Keratinocyte (primary cell): ENCODE measurements around the gene SMARCA4. TPM values are rescaled to one million over a fixed set of nuclear protein-coding genes. Genes with fewer than 3 reads are reported as not detected.

Experiments
- DNase-seq: peaks from one replicate; pipeline ENCODE4 v3.0.0-alpha.2; 2011; ENCODE audit warnings: low read depth, missing footprints, low spot score
- FAIRE-seq: peaks from 2 replicates; lab custom pipeline; 2011; peaks lifted over from hg19 to GRCh38; lab: Jason Lieb, UNC
- H2AFZ ChIP-seq: 2 replicates; pipeline ENCODE4 v1.6.0; 2012; ENCODE audit warnings: low read length, control low read depth, inconsistent platforms; ENCODE audit not compliant: control insufficient read depth
- H3K27ac ChIP-seq: 2 replicates; pipeline ENCODE4 v1.5.1; 2011; ENCODE audit warnings: low read length; ENCODE audit not compliant: control insufficient read depth, insufficient read depth
- H3K27me3 ChIP-seq: 3 replicates; pipeline ENCODE4 v1.6.0; 2011; ENCODE audit warnings: low read length; ENCODE audit not compliant: control insufficient read depth, insufficient read depth; ENCODE audit errors: extremely low read depth
- H3K36me3 ChIP-seq, 2 experiments: 2 replicates in 1 of 2; 3 replicates in 1 of 2; pipeline ENCODE4 v1.5.1; 2011; ENCODE audit warnings: low read length in 2 of 2, mild to moderate bottlenecking in 1 of 2; ENCODE audit not compliant: control insufficient read depth in 2 of 2, insufficient read depth in 2 of 2; ENCODE audit errors: extremely low read depth in 1 of 2
- H3K4me1 ChIP-seq: 3 replicates; pipeline ENCODE4 v1.5.1; 2011; ENCODE audit warnings: low read length; ENCODE audit not compliant: control insufficient read depth, insufficient read depth; ENCODE audit errors: extremely low read depth
- H3K4me2 ChIP-seq: 3 replicates; pipeline ENCODE4 v1.6.0; 2011; ENCODE audit warnings: low read depth, low read length; ENCODE audit not compliant: control insufficient read depth, insufficient read depth; ENCODE audit errors: extremely low read depth
- H3K4me3 ChIP-seq, 3 experiments: fragments of 200-600 bp in 1 of 3; sonication (generic) in 1 of 3; 2 replicates in 2 of 3; 3 replicates in 1 of 3; pipeline ENCODE4 v1.5.1; 2011 to 2016; ENCODE audit warnings: low read length in 3 of 3, mild to moderate bottlenecking in 3 of 3, control low read depth in 2 of 3, inconsistent platforms in 1 of 3, low read depth in 1 of 3, mixed read lengths in 1 of 3, mixed run types in 1 of 3, moderate library complexity in 1 of 3; ENCODE audit not compliant: control insufficient read depth in 2 of 3, insufficient read depth in 2 of 3; ENCODE audit errors: extremely low read depth in 1 of 3
- H3K79me2 ChIP-seq: 2 replicates; pipeline ENCODE4 v1.6.0; 2012; ENCODE audit warnings: low read length; ENCODE audit not compliant: control insufficient read depth, insufficient read depth
- H3K9ac ChIP-seq: 3 replicates; pipeline ENCODE4 v1.6.0; 2011; ENCODE audit warnings: low read length; ENCODE audit not compliant: control insufficient read depth, insufficient read depth; ENCODE audit errors: extremely low read depth
- H3K9me1 ChIP-seq: 3 replicates; pipeline ENCODE4 v1.6.0; 2011; ENCODE audit warnings: low read length; ENCODE audit not compliant: control insufficient read depth, insufficient read depth; ENCODE audit errors: extremely low read depth
- H3K9me3 ChIP-seq: 2 replicates; pipeline ENCODE4 v1.5.1; 2012; ENCODE audit warnings: low read depth, low read length; ENCODE audit not compliant: control insufficient read depth
- H4K20me1 ChIP-seq: 3 replicates; pipeline ENCODE4 v1.6.0; 2011; ENCODE audit warnings: low read length; ENCODE audit not compliant: control insufficient read depth, insufficient read depth; ENCODE audit errors: extremely low read depth
- CTCF ChIP-seq, 3 experiments: IDR thresholded peaks in 1 of 3; conservative IDR thresholded peaks in 1 of 3; optimal IDR thresholded peaks in 1 of 3; 2 replicates in 2 of 3; 3 replicates in 1 of 3; pipeline versions ENCODE3 to v1.5.1; 2011; ENCODE audit warnings: low read length in 3 of 3, mild to moderate bottlenecking in 3 of 3, moderate library complexity in 2 of 3, control low read depth in 1 of 3, inconsistent platforms in 1 of 3; ENCODE audit not compliant: insufficient read depth in 2 of 3; ENCODE audit errors: extremely low read depth in 1 of 3
- EZH2 ChIP-seq: IDR thresholded peaks from one replicate; pipeline ENCODE4 v1.6.1; 2012; ENCODE audit warnings: inconsistent platforms, mild to moderate bottlenecking, low read length, moderate library complexity
- dilution Hi-C: fragments of 300-500 bp; cut with MboI; formaldehyde crosslinking; loops from one replicate; pipeline ENCODE4 v1.7.0; 2020; ENCODE audit warnings: low sequenced_read_pairs; ENCODE audit not compliant: extremely low pct_ligation_motif_present
- polyA plus RNA-seq, 5 experiments: library from polyadenylated mRNA; depleted of rRNA in 3 of 5; stranded (reverse) in 3 of 5; stranded (forward) in 1 of 5; unstranded in 1 of 5; fragments of >200 nt; gene quantifications; 1 replicate in 1 of 5; 2 replicates in 3 of 5; 3 replicates in 1 of 5; pipeline versions ENCODE4 v1.2.1 to v1.2.3, GENCODE V29; 2011 to 2012; ENCODE audit warnings: missing spikeins in 2 of 5, low read depth in 1 of 5, low replicate concordance in 1 of 5

Gene SMARCA4
- polyA plus RNA-seq, 1 donor (not counting 4 experiments of a cell fraction or from before 2014, with no cell fraction given), result 33.1 TPM

- Histone ChIP-seq H2AFZ (no peak overlapping the region), H3K4me2 (no peak overlapping the region), H3K79me2 (no peaks in the 10 kb centered on the region), H3K4me3 (no peak overlapping the region), H3K9me1 (no peaks in the 10 kb centered on the region), H4K20me1 (no peaks in the 10 kb centered on the region), H3K9me3 (no peaks in the 10 kb centered on the region), H3K27ac (no peak overlapping the region), H3K27me3 (no peaks in the 10 kb centered on the region), H3K4me1 (peaks cover 2% of the 10 kb centered on the region), H3K36me3 (peaks cover 30 to 35% of the 10 kb centered on the region in 2 experiments), H3K9ac (no peak overlapping the region)
- TF ChIP-seq CTCF (optimal IDR thresholded peaks at IDR 0.05 in 1 of 3, IDR thresholded peaks at IDR 0.05 in 1 of 3, conservative IDR thresholded peaks at IDR 0.05 in 1 of 3; ENCODE audit: extremely low read depth in 1 of 3, insufficient read depth in 2 of 3, low read length in 3 of 3) (no peak), EZH2 (no peak)
- dilution Hi-C loops, result no loop called here
- DNase-seq (no peak), FAIRE-seq (no peak)
Measured at GRCh38 chr19:10920288-10920655, 40.6 kb upstream of the SMARCA4 start.

GRCh38 chr19:10920781-10921180 lies 40.0 kb upstream of the SMARCA4 start:
- TF ChIP-seq CTCF (optimal IDR thresholded peaks at IDR 0.05 in 1 of 3, IDR thresholded peaks at IDR 0.05 in 1 of 3, conservative IDR thresholded peaks at IDR 0.05 in 1 of 3; ENCODE audit: extremely low read depth in 1 of 3, insufficient read depth in 2 of 3, low read length in 3 of 3) (no peak), EZH2 (no peak)
- Histone ChIP-seq H3K4me1 (no peaks in the 10 kb centered on the region), H2AFZ (no peak overlapping the region), H4K20me1 (no peaks in the 10 kb centered on the region), H3K9ac (no peak overlapping the region), H3K27me3 (no peaks in the 10 kb centered on the region), H3K4me2 (no peak overlapping the region), H3K9me3 (no peaks in the 10 kb centered on the region), H3K4me3 (no peak overlapping the region), H3K9me1 (no peaks in the 10 kb centered on the region), H3K36me3 (peaks cover 29 to 35% of the 10 kb centered on the region in 2 experiments), H3K27ac (no peak overlapping the region), H3K79me2 (no peaks in the 10 kb centered on the region)
- no peak for DNase-seq
- dilution Hi-C loops, result no loop called here
- FAIRE-seq, result no peak
